B cell (primary cell): ENCODE results near the gene S1PR1. TPM values are rescaled to one million over a fixed set of nuclear protein-coding genes. Genes with fewer than 3 reads are reported as not detected.

Experiments used
- ATAC-seq: fragments of 200-7000 bp; cut with Tn5 transposase; one replicate; pipeline ENCODE4 v1.10.0; 2021; ENCODE audit warnings: low read depth, mild to moderate bottlenecking, moderate number of reproducible peaks, moderate library complexity
- CTCF ChIA-PET: fragments of 350-600 bp; sonication (Branson Sonifier 250); formaldehyde crosslinking; loops from one replicate; lab custom pipeline; 2021; ENCODE audit warnings: antibody characterized with exemption, inconsistent platforms; lab: Charles Lee
- POLR2A ChIA-PET: fragments of 350-600 bp; sonication (Branson Sonifier 250); formaldehyde crosslinking; loops from one replicate; lab custom pipeline; 2021; ENCODE audit warnings: antibody characterized with exemption; lab: Charles Lee
- DNase-seq: peaks from one replicate; pipeline ENCODE4 v3.0.0; 2013
- H2AFZ ChIP-seq: 2 replicates; pipeline ENCODE4 v1.6.1; 2012; ENCODE audit warnings: mild to moderate bottlenecking, low read depth, low read length; ENCODE audit not compliant: insufficient read depth, poor library complexity, severe bottlenecking
- H3K27ac ChIP-seq, 2 donors: 1 replicate in 1 of 2; 2 replicates in 1 of 2; pipeline ENCODE4 v1.5.1; 2012 to 2013; ENCODE audit warnings: low read length in 2 of 2, mild to moderate bottlenecking in 2 of 2, moderate library complexity in 1 of 2
- H3K27me3 ChIP-seq, 4 experiments: fragments of 200-600 bp in 1 of 4; sonication (generic) in 1 of 4; replicated peaks in 1 of 4; 1 replicate in 2 of 4; 2 replicates in 2 of 4; pipeline versions ENCODE4 v1.6.1 to v1.7.0; 2013 to 2016; ENCODE audit warnings: low read length in 3 of 4, mild to moderate bottlenecking in 2 of 4, mixed read lengths in 1 of 4, moderate library complexity in 1 of 4; ENCODE audit not compliant: insufficient read depth in 4 of 4, control insufficient read depth in 3 of 4; ENCODE audit errors: control extremely low read depth in 1 of 4
- H3K36me3 ChIP-seq, 2 experiments: replicated peaks in 1 of 2; 1 replicate in 1 of 2; 2 replicates in 1 of 2; pipeline versions ENCODE4 v1.6.1 to v1.7.1; 2013; ENCODE audit warnings: low read length in 1 of 2; ENCODE audit not compliant: insufficient read depth in 2 of 2, control insufficient read depth in 1 of 2; ENCODE audit errors: control extremely low read depth in 1 of 2, extremely low read depth in 1 of 2
- H3K4me1 ChIP-seq, 2 donors: fragments of 200-600 bp in 1 of 2; sonication (generic) in 1 of 2; 1 replicate in 1 of 2; 2 replicates in 1 of 2; pipeline versions ENCODE4 v1.5.1 to v1.6.1; 2013 to 2017; ENCODE audit warnings: low read length in 2 of 2; ENCODE audit not compliant: control insufficient read depth in 2 of 2, insufficient read depth in 2 of 2
- H3K4me2 ChIP-seq: replicated peaks from 2 replicates; pipeline ENCODE3; 2012; ENCODE audit warnings: mild to moderate bottlenecking, low read depth, low read length; ENCODE audit not compliant: poor library complexity, severe bottlenecking
- H3K4me3 ChIP-seq, 5 experiments: fragments of 200-600 bp in 1 of 5; sonication (generic) in 1 of 5; 1 replicate in 3 of 5; 2 replicates in 2 of 5; pipeline versions ENCODE4 v1.5.1 to v1.7.0; 2011 to 2016; ENCODE audit warnings: low read length in 4 of 5, mild to moderate bottlenecking in 4 of 5, low read depth in 2 of 5, control low read depth in 1 of 5, moderate library complexity in 1 of 5; ENCODE audit not compliant: insufficient read depth in 1 of 5; ENCODE audit errors: control extremely low read depth in 1 of 5, extremely low read depth in 1 of 5
- H3K79me2 ChIP-seq: fragments of 200-600 bp; sonication (generic); one replicate; pipeline ENCODE4 v1.6.0; 2016; ENCODE audit warnings: low read length; ENCODE audit not compliant: control insufficient read depth, insufficient read depth
- H3K9ac ChIP-seq: fragments of 200-600 bp; sonication (generic); 2 replicates; pipeline ENCODE4 v1.6.1; 2017; ENCODE audit warnings: mild to moderate bottlenecking, low read length, moderate library complexity
- H3K9me3 ChIP-seq, 3 donors: one replicate each; pipeline versions ENCODE4 v1.6.1 to v1.7.1; 2013; ENCODE audit warnings: low read length in 2 of 3; ENCODE audit not compliant: control insufficient read depth in 2 of 3, insufficient read depth in 1 of 3; ENCODE audit errors: control extremely low read depth in 1 of 3
- H4K20me1 ChIP-seq: 2 replicates; pipeline ENCODE4 v1.6.0; 2012; ENCODE audit warnings: mild to moderate bottlenecking, low read length; ENCODE audit not compliant: insufficient read depth, control insufficient read depth, poor library complexity, severe bottlenecking
- H3K27ac Mint-ChIP-seq: one replicate; pipeline ENCODE4 v1.8.0; 2021; ENCODE audit warnings: mixed read lengths
- H3K27me3 Mint-ChIP-seq: one replicate; pipeline ENCODE4 v1.8.0; 2021; ENCODE audit warnings: mixed read lengths
- H3K4me1 Mint-ChIP-seq: one replicate; pipeline ENCODE4 v1.8.0; 2021; ENCODE audit warnings: mixed read lengths
- H3K4me3 Mint-ChIP-seq: one replicate; pipeline ENCODE4 v1.8.0; 2021; ENCODE audit warnings: mixed read lengths
- H3K9me3 Mint-ChIP-seq: one replicate; pipeline ENCODE4 v1.8.0; 2022; ENCODE audit warnings: mixed read lengths; ENCODE audit not compliant: insufficient read depth
- CTCF ChIP-seq: fragments of 200-600 bp; IDR thresholded peaks from one replicate; pipeline ENCODE4 v1.8.0; 2022; ENCODE audit warnings: antibody characterized with exemption, mild to moderate bottlenecking
- EZH2 ChIP-seq: IDR thresholded peaks from 2 replicates; pipeline ENCODE4 v1.6.1; 2012; ENCODE audit warnings: borderline replicate concordance, low read depth, mild to moderate bottlenecking, moderate library complexity, low read length; ENCODE audit not compliant: insufficient read depth, poor library complexity, severe bottlenecking
- WGBS: methylation state at CpG from one replicate; pipeline ENCODE4 v1.1.5; 2013; ENCODE audit warnings: missing lambda C conversion rate; ENCODE audit not compliant: insufficient coverage; 5-methylcytosine and 5-hydroxymethylcytosine counted together
- intact Hi-C: fragments of 100-400 bp; cut with micrococcal nuclease; formaldehyde crosslinking; loops from one replicate; pipeline ENCODE4 v1.10.0; 2022
- polyA plus RNA-seq: library from polyadenylated mRNA; depleted of rRNA; stranded (reverse); fragments of >200 nt; gene quantifications from 2 replicates; pipeline ENCODE4 v1.2.3, GENCODE V29; 2012
- total RNA-seq, 2 donors: library from RNA; stranded (reverse); fragments of 120-200 nt in 1 of 2; gene quantifications; 1 replicate in 1 of 2; 2 replicates in 1 of 2; pipeline versions ENCODE4 v1.2.3 to v1.2.4, GENCODE V29; 2013 to 2022

Gene S1PR1
- total and polyA plus RNA-seq, 2 donors (not counting 1 experiment from before 2014, with no cell fraction given): 44.5 to 225 TPM

GRCh38 chr1:101193733-101194169 is 43.1 kb upstream of the S1PR1 start:
- H3K9me3 Mint-ChIP-seq: no peaks in the 10 kb centered on the region
- Histone ChIP-seq H3K9me3 (peaks cover 0 to 1% (median 0%) of the 10 kb centered on the region in 3 donors), H4K20me1 (no peaks in the 10 kb centered on the region), H3K79me2 (no peaks in the 10 kb centered on the region), H3K9ac (no peak overlapping the region), H3K36me3 (no peaks in the 10 kb centered on the region), H3K4me3 (no peak overlapping the region), H2AFZ (no peak overlapping the region), H3K4me2 (no peak overlapping the region), H3K27me3 (no peaks in the 10 kb centered on the region), H3K4me1 (peaks cover 11 to 14% of the 10 kb centered on the region in 2 donors), H3K27ac (no peak overlapping the region)
- no peak overlapping the region for H3K4me3 Mint-ChIP-seq
- intact Hi-C loops: loop anchor here (5.0 kb wide), 1 partner anchor 44 kb away; the partner anchor contains the start of gene S1PR1
- H3K27me3 Mint-ChIP-seq: no peaks in the 10 kb centered on the region
- no peak overlapping the region for H3K27ac Mint-ChIP-seq
- WGBS: 88% methylated on average over 3 of the region's 4 CpGs
- ChIA-PET POLR2A (no interaction called here), CTCF (interaction anchor here (0.7 kb wide), 1 partner anchor 225 kb away, joined by 4 read pairs; no protein-coding TSS in a partner anchor)
- no peak for ATAC-seq
- peaks cover 19% of the 10 kb centered on the region for H3K4me1 Mint-ChIP-seq
- DNase-seq: no peak
- no peak for TF ChIP-seq CTCF
- TF ChIP-seq EZH2: no peak

- CTCF ChIA-PET: no interaction called here
- no peak for DNase-seq
- Histone ChIP-seq H3K4me1 (peaks cover 18 to 22% of the 10 kb centered on the region in 2 donors), H3K27me3 (no peaks in the 10 kb centered on the region), H3K9ac (no peak overlapping the region), H3K4me3 (no peak overlapping the region), H3K4me2 (no peak overlapping the region), H3K79me2 (no peaks in the 10 kb centered on the region), H3K27ac (no peak overlapping the region), H3K36me3 (no peaks in the 10 kb centered on the region), H2AFZ (no peak overlapping the region), H3K9me3 (peaks cover 0 to 1% (median 0%) of the 10 kb centered on the region in 3 donors), H4K20me1 (no peaks in the 10 kb centered on the region)
- Mint-ChIP-seq H3K27me3 (no peaks in the 10 kb centered on the region), H3K9me3 (no peaks in the 10 kb centered on the region), H3K4me1 (peaks cover 25% of the 10 kb centered on the region), H3K4me3 (no peak overlapping the region), H3K27ac (no peak overlapping the region)
- POLR2A ChIA-PET: no interaction called here
- WGBS: no CpG with 5 or more reads among the region's 1 CpG
- intact Hi-C loops: loop anchor here (5.0 kb wide), 1 partner anchor 43 kb away; the partner anchor contains the start of gene S1PR1
- TF ChIP-seq EZH2: no peak
- TF ChIP-seq CTCF: no peak
- ATAC-seq: no peak
Observed at GRCh38 chr1:101194746-101195145, 42.1 kb upstream of the S1PR1 start.
